GM18520 (cell line): ENCODE data around the gene PRAME.

Experiments
- ATAC-seq: cut with Tn5 transposase; IDR thresholded peaks from one replicate; pipeline ENCODE4 v1.9.1; 2021; ENCODE audit not compliant: unreplicated experiment

The PRAME gene

DNA sequence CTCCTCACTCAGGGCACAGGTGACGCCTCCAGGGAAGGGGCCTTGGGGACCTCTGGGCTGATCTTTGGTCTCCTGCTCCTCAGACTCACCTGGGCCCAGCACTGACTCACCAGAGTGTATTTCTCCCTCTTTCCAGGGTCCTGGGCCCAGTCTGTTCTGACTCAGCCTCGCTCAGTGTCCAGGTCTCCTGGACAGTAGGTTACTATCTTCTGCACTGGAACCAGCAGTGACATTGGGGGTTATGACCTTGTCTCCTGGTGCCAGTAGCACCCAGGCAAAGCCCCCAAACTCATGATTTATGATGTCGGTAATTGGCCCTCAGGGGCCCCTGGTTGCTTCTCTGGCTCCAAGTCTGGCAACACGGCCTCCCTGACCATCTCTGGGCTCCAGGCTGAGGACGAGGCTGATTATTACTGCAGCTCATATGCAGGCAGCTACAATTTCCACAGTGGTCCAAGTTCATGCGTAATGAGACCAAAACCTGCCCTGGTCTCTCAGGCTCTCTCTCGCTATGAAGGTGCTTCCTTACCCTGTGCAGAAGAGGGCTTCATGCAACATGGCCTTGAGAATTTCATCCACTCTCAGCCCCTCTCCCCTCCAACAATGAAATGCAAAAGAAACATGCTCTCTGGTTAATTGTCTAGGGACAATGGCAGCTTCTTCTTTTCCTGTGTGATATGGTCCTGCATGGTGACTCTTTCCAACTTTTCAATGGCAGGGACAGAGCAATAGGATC, 21.0 kb upstream of the PRAME start:
- no peak for ATAC-seq

DNA sequence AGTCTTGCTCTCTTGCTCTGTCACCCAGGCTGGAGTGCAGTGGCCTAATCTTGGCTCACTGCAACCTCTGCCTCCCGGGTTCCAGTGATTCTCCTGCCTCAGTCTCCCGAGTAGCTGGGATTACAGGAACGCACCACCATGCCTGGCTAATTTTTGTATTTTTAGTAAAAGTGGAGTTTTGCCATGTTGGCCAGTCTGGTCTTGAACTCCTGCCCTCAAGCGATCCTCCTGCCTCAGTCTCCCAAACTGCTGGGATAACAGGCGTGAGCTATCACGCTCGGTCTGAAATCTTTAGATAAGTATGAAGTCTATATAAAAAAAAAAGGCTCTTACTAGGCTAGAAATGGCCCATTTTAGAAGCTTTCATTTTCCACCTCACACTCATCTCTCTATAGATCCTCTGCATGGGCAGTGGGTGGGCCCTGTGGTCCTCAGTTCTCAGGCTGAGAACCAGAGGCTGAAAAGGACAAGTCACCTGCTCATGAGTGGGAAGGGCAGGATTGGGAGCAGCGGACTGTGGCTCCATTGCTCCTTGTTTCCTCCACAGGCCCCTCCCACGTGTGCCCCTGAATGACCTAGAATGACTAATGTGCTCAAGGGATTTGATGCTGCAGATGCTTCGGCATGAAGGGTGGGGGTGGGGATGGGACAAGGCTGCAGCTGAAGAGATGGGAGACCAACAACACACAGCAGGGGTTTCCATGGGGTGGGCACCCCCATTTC, 19.8 kb upstream of the PRAME start:
- no peak for ATAC-seq

DNA sequence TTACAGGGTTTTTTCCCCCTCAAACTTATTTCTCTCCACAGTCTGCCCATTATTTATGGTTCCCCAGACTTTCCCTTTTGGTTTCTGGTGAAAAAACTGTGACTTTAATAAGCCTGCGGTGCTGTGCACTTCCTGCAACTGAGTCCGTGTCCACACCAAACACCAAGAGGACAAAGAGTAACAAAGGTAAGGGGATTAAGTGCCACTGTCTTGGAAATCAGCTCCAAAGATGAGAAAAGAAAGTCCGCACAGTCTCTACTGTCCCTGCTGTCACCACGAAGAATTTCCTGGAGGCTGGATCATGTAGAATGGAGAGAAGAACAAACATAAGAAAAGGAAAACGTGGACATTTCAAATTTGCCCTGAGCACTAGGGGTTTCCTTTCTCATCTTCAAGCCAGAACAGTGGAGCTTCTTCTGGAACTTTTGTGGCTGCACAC, 17.9 kb upstream of the PRAME start:
- no peak for ATAC-seq

DNA sequence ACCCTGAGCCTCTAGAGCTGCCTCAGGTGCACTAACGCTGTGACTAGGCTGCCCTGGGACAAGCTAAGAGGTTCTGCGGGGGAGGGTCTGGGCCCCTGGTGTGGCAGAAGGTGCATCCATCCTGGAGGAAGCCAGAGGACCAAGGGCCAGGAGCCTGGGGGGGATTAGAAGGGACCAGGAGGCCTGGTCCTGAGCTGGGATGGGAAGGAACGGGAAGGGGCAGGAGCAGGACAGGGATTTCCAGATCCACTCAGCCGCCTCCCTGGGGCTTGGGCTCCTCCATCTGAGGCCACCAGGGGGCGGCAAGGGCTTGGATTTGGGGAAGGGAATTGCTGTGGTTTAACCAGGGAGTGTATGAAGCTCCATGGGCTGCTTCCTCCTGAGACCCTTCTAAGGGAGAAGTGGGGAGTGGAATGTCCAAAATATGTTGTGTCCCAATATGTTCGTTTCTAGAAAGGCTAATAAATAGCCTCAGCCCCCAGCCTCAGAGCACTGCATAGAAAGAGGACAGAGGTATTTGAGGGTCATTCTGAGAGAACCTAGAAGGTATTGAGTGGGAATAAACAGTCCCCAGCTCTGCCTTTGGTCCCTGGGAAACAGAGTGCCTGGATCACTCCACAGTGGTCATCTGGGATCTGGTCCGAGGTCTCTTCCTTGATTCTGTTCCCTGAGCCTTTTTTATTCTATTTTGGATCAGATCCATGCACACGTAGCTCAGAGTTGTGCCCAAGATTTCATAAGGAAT, 17.4 kb upstream of the PRAME start:
- ATAC-seq, result no peak

DNA sequence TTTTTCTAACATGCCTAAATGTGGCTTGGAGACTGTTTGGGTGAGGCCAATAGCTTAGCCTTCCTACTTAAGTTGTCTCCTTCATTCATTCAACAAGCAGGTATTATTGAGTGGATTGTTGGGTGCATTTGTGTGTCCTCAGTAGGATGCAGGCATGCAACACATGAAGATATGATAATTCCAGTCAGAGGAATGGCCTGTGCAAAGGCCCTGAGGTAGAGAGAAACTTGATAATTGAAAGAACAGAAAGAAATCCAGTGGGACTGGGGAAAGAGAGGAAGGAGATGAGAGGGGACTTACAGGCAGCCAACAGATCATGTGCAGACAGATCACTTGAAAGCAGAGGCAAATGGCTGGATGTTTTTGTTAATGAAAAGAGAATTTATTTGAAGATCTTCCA, 15.3 kb upstream of the PRAME start:
- no peak for ATAC-seq

DNA sequence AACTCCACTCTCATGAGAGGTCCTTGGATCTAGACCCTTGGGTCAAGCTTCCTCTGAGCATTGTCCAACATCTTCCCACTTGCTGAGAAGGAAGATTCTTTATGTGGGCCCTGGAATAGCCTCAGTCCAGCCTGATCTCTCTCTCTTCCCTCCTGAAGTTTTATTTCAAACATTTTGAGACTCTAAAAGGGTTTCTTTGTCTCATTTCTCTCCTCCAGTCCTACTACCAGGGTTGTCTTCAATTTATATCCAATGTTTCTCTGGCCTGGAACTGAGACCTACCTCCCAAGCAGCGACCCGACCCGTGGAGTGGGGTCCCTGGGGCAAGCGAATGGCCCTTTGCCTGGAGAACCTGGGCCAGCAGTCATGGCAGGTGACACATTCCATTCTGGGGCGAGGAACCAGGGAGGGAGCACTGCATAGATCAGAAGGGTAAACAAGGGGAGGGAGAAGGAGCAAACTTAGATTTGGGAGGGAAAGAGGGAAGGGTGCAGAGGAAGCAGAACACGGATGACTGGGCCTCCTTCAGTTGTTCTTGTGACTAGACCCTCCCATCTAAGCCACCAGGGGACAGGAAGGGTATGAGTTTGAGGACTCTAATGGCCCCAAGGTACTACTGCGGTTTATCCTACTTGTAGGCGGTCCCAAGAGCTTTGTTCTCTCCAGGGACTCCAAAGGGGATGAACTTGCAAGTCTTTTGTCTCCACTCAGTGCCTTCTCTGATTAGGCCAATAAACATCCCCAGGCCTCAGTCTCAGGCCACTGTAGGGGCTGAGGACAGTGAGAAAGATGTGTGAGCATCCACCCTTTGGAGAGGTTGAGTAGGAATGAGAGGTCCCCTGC, 14.2 kb upstream of the PRAME start:
- no peak for ATAC-seq

DNA sequence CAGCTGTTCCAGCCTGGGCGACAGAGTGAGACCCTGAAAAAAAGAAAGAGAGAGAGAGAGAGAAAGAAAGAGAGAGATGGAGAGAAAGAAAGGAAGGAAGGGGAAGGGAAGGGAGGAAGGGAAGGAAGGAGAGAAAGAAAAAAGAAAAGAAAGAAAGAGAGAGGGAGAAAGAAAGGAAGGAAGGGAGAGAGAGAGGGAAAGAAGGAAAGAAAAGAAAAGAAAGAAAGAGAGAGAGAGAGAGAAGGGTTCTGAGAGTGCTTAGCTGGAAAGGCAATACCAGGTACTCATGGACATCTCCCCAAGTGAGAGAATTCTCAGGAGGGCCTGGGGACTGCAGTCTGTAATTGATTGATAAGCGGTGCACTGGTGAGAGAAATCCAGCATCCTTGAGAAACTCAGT, 12.8 kb upstream of the PRAME start:
- no peak for ATAC-seq

DNA sequence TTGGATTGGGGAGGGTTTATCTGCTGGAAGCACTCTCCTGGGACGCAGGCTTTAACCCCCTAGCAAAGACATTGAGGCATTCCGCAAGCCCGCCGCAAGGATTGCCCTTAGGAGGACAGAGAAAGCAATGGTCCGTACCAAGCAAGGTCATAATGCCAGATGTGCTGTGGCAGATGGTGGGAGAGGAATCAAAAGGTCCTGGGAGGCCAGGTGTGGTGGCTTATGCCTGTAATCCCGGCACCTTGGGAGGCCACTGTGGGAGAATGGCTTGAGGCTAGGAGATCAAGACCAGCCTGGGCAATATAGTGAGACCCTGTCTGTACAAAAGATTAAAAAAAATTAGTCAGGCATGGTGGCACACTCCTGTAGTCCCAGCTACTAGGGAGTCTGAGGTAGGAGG, 12.4 kb upstream of the PRAME start:
- ATAC-seq, result no peak

DNA sequence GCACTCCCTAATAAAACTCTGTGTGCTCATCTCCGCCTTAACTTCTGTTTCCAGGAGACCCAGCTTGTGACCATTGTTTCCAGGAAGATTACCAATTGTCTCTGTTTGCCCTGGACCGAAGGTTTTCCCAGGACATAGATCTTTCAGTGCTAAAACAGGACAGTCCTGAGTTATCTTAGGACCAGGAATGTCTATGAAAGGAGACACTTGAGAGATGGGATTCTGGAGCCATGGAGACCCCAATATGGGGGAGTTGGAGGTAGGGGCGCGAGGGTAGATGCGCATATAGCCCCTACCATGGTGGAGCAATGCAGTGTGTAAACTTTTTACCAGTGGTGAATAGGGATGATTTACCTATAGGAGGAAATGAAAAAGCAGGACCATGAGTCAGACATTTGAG, 10.2 kb upstream of the PRAME start:
- ATAC-seq, result no peak

DNA sequence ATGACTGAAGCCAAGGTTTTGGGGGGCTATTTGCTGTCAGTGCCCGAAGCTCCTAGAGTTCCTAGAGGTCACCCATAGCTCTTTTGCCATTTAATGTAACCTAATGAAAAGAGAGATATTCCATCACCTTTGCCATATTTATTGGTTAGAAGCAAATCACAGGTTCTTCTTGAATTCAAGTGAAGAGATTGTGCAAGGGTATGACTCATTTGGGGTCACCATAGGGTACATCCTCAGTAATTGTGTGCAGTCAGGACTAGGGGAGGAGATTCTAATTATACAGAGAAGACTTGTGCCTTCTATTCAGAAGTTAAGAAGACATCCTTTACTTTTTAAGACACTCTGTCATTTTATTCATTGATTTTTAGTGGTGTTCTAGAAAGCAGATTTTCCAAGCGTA, 6.9 kb upstream of the PRAME start:
- ATAC-seq, result no peak

DNA sequence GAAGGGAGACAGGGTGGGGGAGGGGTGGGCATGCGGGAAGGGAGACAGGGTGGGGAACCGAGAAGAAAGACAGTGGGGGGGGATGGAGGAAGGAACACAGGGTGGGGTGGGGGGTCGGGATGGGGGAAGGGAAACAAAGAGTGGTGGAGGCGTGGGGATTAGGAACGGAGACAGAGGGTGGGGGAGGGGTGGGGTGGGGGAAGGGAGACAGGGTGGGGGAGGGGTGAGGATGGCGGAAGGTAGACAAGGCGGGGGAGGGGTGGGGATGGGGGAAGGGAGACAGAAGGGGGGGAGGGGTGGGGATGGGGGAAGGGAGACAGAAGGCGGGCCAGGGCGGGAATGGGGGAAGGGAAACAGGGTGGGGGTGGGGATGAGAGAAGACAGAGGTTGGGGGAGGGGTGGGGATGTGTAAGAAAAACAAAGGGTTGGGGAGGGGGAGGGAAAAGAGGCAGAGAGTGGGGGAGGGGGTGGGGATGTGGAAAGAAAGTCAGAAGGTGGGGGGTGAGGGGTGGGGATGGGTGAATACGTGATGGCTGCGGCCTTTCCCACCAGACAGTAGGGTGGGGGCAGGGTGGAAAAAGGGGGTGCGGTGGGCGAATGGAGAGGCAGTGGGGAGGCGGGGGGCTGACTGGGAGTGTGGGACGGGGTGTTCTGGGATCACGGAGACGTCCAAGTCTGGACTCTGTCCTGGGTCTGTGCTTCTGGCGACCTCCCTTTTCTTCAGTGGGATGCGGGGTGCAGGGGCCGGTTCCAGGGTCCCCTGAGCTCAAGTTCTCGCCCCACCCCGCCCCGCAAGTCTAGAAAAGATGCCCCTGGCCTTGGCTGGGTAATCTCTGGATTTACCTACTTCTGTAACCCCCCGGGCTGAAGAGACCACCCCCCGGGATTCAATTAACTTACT, 744 bp downstream of the PRAME start:
- ATAC-seq, result no peak

DNA sequence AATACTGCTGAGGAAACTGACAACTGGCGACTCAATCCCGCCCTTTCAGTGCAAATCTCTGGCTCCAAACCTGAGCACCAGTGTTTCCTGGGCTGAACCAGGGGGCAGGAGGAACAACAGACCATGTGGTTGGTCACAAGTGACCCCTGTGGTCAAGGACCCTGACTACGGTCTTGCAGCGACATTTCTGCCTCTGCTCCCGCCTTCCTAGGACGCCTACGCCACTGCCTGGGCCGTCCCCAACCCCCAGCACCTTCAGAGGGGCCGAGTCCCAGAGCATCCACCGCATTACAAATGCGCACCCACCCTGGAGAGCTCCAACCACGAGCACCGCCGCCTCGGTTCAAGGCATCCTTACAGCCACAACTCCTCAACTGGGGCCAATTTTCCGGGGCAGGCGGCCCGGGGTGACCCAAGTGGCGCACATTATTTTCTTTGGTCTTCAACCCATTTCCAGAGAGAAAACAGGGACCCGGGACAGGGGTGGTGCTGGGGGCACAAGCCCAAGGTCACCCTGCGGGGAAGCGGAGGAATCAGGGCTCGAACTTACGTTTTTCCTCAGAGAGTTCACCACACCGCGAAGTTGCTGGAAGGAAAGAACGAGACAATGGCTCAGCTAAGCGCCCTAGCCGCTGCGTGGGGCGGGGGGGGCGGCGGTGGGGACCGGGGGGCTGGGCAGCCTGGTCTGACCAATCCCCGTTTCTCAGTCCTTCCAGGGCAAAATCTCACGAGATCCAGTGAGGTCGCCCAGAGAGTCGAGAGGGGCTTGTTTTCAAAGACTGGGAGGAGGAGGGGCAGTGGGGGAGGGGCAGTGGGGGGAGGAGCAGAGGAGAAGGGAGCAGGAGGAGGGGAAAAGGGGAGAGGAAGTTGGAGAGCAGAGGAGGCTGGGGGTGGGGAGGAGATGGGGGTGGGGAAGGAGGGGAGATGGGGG, 1.8 kb downstream of the PRAME start:
- no peak for ATAC-seq

DNA sequence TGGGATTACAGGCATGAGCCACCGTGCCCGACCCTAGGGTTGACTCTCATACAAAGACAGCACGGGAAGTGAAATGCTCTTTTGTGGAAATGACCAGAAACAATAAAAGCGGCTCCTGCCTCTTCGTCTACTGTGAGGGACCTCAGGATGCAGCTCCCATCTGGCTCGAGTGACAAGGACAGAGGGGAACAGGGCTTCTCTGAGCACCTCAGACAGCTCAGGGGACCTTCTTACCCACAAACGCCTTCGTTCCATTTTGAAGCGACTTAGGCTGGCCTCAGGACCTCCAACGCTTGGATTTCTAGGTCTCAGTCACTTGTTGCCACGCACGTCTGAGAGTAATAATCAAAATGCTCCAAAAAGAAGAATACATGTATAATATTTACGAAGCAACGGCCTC, 2.5 kb downstream of the PRAME start:
- no peak for ATAC-seq

DNA sequence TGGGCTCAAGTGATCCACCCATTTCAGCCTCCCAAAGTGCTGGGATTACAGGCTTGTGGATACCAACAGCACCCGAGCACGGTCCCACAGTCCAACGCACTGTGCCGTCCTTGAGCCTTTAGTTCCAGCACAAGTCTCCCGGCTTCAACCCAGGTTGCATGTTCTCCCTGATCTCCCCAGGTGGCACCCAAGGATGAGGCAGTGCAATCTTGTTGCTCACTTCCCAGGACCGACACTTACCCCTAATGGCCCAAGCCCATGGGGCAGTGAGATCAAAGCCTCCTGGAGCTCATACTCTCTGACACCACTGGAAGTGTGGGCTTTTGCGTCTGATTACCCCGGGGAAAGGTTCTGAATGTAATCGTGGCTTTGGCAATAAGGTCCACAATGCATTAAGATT, 3.5 kb downstream of the PRAME start:
- ATAC-seq, result no peak

DNA sequence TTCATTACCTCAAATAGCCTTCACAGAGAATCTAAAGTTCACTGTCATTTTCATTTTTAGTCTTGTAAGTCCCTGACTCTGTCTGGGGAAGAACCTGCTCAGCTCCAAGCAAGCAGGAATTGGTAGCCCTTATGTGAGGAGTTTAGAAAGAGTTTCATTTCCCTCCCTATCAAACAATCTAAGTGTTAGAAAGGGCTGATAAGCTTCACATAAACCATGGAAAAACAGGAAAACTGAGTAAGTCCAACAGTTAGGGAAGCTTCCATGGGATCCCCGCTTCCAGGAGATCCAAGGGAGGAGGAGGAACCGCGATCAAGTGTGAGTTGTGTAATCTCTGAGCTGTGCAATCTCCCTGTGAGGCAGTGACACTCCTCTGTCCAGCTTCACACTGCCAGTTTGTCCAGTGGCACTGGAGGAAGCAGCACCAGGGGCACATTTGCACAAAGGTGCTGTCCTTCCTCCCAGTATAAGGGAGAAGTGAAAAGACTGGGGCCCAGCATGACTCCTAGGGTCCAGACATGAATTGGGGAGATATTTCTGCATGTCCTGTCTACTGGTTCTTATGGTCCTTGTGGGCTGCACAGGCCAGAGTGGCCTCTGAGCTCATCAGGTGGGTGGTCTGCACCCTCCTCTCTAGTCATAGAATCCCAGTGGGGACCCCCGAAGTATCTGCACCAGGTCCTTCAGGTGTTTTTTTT, 4.3 kb downstream of the PRAME start:
- no peak for ATAC-seq

DNA sequence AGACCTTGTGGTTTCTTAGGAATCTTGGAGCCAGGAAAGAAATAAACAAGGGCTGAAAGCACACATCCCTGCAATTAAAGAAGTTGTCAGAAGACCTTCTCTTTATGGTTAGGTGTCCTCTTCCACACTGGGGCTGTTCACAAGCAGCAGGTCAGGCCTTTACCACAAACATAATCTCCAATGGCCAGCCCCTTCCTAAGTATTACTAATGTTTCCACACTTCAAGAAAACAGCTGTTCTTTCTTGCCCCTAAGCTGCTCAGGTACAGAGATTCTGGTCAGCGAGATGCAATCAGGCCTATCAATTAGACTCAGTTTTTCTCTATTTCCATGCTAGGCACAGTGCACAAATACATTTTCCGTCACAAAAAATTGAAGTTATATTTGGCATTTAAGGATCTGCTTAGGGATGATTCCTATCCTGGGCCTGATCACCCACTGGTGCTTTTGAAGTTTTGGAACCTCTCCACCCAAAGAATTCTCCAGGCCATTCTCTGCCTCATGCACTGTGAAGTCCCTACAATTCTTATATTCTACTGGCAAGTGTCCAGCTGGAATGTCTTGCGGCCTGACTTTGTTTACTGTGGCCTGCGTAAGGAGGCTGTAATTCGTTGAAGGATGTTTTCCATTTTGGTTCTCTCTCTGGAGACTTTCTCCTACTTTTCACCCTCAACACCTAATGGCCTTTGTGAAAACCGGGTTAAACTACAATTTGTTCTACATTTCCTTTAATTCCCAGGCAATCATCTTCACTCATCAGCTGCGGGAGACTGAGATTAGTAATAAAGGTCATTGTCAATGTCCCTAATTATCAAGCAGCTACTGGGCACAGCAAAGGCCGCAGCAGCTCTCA, 5.1 kb downstream of the PRAME start:
- no peak for ATAC-seq

DNA sequence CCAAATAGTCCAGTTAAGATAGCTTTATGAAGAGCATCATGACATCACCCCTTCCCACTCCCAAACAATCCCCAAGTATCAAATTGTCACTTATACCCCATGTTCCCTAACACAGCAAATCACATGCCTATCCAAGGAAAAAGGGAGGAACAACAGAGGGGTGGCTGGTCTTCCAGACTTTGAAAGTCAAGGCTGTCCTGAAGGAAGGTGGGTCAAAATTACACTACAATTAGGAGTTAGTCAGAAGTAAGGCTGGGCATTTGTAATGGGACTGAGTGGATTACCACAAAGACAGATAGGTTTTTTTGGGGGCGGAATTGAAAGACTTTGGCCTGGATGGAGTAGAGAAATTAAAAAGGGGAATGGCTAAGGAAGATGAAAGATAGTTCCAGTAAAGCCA, 5.9 kb downstream of the PRAME start:
- no peak for ATAC-seq

DNA sequence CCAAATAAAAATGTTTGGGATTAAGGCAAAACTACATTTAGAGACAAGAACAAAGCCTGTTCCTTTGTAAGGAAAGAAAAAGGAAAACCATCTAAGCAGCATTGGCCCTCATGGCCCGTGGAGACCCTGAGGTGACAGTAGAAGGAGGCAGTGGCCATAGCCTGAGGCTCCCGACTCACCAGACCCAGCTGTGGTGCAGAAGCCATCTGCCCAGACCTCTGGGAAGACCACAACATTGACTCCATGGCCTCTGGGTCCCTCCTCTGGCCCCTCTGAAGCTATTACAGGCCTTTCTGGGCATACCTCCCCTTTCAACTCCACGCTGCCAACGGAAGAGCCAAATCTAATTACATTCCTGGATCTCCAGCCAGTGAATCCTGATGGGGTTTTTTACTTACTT, 6.4 kb downstream of the PRAME start:
- no peak for ATAC-seq
